Right lobe of liver (tissue), 6 donors: Measurements from ENCODE around the gene C1QTNF6. TPM values are rescaled to one million over a fixed set of nuclear protein-coding genes. Genes with fewer than 3 reads are reported as not detected.

Source experiments
- ATAC-seq, 4 donors: fragments of 200-7000 bp; cut with Tn5 transposase; one replicate each; pipeline ENCODE4 v1.9.1; 2020; ENCODE audit warnings: mild to moderate bottlenecking in 4 of 4, moderate library complexity in 4 of 4
- DNase-seq, 3 donors: peaks; one replicate each; pipeline ENCODE4 v3.0.0-alpha.2; 2020
- H3K27ac ChIP-seq, 3 donors: fragments of 200-600 bp; one replicate each; pipeline ENCODE4 v1.8.0; 2022
- H3K27me3 ChIP-seq, 2 donors: fragments of 200-600 bp; one replicate each; pipeline ENCODE4 v1.8.0; 2022
- H3K36me3 ChIP-seq, 4 donors: fragments of 200-600 bp; sonication (generic) in 1 of 4; one replicate each; pipeline versions ENCODE4 v1.5.1 to v1.8.0; 2017 to 2022; ENCODE audit warnings: control low read depth in 1 of 4
- H3K4me1 ChIP-seq, 4 donors: fragments of 200-600 bp; sonication (generic) in 1 of 4; one replicate each; pipeline versions ENCODE4 v1.5.1 to v1.8.0; 2017 to 2022; ENCODE audit warnings: control low read depth in 1 of 4
- H3K4me3 ChIP-seq, 3 donors: fragments of 200-600 bp; one replicate each; pipeline ENCODE4 v1.8.0; 2022
- H3K9me3 ChIP-seq, 4 donors: fragments of 200-600 bp; sonication (generic) in 1 of 4; one replicate each; pipeline versions ENCODE4 v1.5.1 to v1.8.0; 2017 to 2022; ENCODE audit warnings: control low read depth in 1 of 4
- POLR2A ChIP-seq: fragments of 450-650 bp; IDR thresholded peaks from one replicate; pipeline ENCODE4 v1.6.1; 2017; ENCODE audit warnings: antibody characterized with exemption, mild to moderate bottlenecking
- WGBS: methylation state at CpG from one replicate; pipeline ENCODE4 v1.1.6; 2018; ENCODE audit warnings: low coverage, low lambda C conversion rate; ENCODE audit not compliant: insufficient coverage; ENCODE audit errors: missing lambda C conversion rate; 5-methylcytosine and 5-hydroxymethylcytosine counted together
- intact Hi-C, 2 donors: fragments of 100-400 bp; cut with DNase I; formaldehyde crosslinking; loops; one replicate each; pipeline versions ENCODE4 v1.11.2 to v1.14.1; 2022
- total RNA-seq, 6 experiments: library from RNA; depleted of rRNA in 2 of 6; stranded (reverse); fragments of >200 nt in 2 of 6; fragmentation: NEBNext Ultra II Directional in 3 of 6; extraction: Animal tissue kit (Norgen Biotek cat#: 25700) in 3 of 6; gene quantifications; one replicate each; pipeline versions ENCODE4 v1.1.0 to v1.2.4, GENCODE V29; 2016 to 2023
- TF ChIP-seq, protein P1 (sequence below), 4 donors: fragments of 200-600 bp in 3 of 4; fragments of 450-650 bp in 1 of 4; IDR thresholded peaks; one replicate each; pipeline versions ENCODE4 v1.5.1 to v1.8.0; 2016 to 2022; ENCODE audit warnings: antibody characterized with exemption in 4 of 4, mild to moderate bottlenecking in 2 of 4
- donor health status: DM: no; HTN: yes; CAD: no.
- donor health status: DM: no; HTN: no; CAD: no.
- donor health status: DM: no; HTN: no; CAD: no.
- donor health status: DM: no; HTN: yes; CAD: no.
- donor health status: DM: no; HTN: yes; CAD: no.

The C1QTNF6 gene
- total RNA-seq, 6 experiments from 2014 or later: 3.3 to 12.6 (median 6.3) TPM

DNA sequence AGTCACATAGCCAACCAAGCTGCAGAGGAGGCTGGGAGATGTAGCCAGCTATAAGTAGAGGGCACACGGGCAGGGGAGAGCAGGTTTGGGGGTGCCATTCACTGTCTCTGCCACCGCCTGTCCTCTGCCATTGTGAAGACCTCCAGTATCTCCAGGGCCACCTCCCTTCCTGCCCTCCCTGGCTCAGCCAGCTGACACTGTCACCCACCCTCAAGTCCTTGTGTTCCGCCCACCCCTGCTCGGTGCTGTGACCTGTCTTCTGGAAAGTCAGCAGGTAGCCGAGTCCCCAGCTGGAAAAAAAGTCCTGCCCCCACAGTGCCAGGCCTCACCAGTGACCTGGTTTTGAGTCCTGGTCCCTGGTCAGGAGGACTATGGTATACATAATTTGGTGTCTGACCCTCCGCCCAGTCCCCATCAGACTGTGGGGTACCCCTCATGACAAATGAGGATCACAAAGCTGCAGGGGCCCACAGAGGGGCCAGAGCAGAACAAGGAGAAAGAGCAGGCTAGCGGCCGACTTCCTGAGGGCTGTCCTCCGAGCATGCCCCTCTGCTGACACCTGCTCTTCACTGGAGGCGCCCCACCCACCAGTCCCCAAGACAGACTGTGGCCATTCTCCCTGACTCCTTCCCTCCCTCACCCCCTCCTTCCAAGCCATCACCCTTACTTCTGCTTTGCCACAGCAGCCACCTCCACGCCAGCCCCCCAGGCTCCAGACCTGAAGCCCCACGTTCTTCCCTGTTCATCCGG lies 31.2 kb downstream of the C1QTNF6 start:
- TF ChIP-seq, protein P1, sequence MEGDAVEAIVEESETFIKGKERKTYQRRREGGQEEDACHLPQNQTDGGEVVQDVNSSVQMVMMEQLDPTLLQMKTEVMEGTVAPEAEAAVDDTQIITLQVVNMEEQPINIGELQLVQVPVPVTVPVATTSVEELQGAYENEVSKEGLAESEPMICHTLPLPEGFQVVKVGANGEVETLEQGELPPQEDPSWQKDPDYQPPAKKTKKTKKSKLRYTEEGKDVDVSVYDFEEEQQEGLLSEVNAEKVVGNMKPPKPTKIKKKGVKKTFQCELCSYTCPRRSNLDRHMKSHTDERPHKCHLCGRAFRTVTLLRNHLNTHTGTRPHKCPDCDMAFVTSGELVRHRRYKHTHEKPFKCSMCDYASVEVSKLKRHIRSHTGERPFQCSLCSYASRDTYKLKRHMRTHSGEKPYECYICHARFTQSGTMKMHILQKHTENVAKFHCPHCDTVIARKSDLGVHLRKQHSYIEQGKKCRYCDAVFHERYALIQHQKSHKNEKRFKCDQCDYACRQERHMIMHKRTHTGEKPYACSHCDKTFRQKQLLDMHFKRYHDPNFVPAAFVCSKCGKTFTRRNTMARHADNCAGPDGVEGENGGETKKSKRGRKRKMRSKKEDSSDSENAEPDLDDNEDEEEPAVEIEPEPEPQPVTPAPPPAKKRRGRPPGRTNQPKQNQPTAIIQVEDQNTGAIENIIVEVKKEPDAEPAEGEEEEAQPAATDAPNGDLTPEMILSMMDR (IDR thresholded peaks at IDR 0.05): no peak
- TF ChIP-seq POLR2A: no peak
- H3K4me3 ChIP-seq: no peak overlapping the region
- no peaks in the 10 kb centered on the region for H3K4me1 ChIP-seq
- H3K36me3 ChIP-seq: no peaks in the 10 kb centered on the region
- no peaks in the 10 kb centered on the region for H3K27me3 ChIP-seq
- intact Hi-C loops: no loop called here
- WGBS: 96% methylated on average over 5 of the region's 13 CpGs
- DNase-seq (no peak), ATAC-seq (no peak)
- H3K27ac ChIP-seq: no peak overlapping the region
- no peaks in the 10 kb centered on the region for H3K9me3 ChIP-seq

DNA sequence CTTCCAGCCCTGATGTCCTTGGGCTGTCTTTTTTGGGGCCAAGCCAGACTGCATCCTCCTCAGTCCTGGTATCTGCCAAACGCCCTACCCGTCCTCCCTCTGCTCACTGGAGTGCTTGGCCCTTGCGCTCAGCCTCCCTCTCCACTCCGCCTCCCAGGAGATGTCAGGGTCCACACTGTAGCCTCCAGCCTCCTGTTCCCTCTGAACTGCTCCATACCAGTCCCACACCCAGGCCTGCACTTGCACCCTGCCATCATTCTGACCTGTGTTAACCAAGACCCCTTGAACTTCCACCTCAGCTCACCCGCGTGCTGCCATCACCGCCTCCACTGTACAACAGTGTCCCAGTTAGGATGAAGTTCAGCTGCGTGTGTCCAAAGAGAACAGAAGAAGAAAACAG lies 32.1 kb downstream of the C1QTNF6 start:
- no peak for ATAC-seq
- WGBS: 75% methylated on average over 3 of the region's 8 CpGs
- intact Hi-C loops: no loop called here

DNA sequence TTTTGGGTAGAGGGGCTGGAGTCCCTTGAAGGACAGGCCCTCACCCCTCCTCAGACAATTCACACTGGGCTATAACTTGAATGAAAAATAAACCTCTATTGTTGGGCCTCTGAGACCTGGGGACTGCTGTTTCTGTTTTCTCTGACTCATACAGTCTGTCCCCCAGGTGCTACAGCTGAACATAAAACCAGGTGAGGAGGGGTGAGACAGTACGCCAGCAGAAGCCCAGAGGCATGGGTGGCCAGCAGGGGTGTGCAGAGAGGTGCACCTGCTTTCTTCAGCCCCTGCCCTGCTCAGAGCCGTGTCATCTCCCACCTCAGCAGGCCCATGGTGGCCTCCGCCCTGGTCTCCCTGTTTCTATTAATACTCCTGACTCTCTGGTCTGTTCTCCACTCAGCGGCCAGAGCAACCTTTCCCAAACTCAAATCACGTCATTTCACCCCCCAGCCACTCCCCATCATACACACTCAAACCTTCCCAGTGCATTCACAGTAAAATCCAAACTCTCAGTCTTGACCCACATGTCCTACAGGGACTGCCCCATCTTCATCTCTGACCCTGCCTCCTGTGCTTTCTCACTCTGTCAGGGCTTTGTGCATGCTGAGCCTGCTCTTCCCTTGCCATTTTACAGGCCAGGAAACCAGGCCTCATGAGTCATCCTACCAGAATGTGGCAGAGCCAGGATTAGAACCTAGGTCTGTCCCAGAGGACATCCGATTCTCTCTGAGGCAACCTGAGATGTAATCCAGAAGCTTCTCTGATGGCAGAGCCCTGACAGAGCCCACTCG lies 32.9 kb downstream of the C1QTNF6 start:
- no peak for ATAC-seq
- H3K27me3 ChIP-seq: no peaks in the 10 kb centered on the region
- TF ChIP-seq, protein P1 (IDR thresholded peaks at IDR 0.05): no peak
- TF ChIP-seq POLR2A: no peak
- H3K9me3 ChIP-seq: no peaks in the 10 kb centered on the region
- H3K27ac ChIP-seq: no peak overlapping the region
- H3K4me3 ChIP-seq: no peak overlapping the region
- intact Hi-C loops: no loop called here
- no peaks in the 10 kb centered on the region for H3K4me1 ChIP-seq
- no peak for DNase-seq
- no peaks in the 10 kb centered on the region for H3K36me3 ChIP-seq
- WGBS: 68% methylated on average over 4 of the region's 7 CpGs

More for the DNA sequence above, 32.1 kb downstream of the C1QTNF6 start:
- no peaks in the 10 kb centered on the region for H3K27me3 ChIP-seq
- no peak overlapping the region for H3K4me3 ChIP-seq
- H3K4me1 ChIP-seq: no peaks in the 10 kb centered on the region
- no peak overlapping the region for H3K27ac ChIP-seq
- TF ChIP-seq, protein P1 (IDR thresholded peaks at IDR 0.05): no peak
- no peak for TF ChIP-seq POLR2A
- no peaks in the 10 kb centered on the region for H3K9me3 ChIP-seq
- H3K36me3 ChIP-seq: no peaks in the 10 kb centered on the region
- DNase-seq: no peak

DNA sequence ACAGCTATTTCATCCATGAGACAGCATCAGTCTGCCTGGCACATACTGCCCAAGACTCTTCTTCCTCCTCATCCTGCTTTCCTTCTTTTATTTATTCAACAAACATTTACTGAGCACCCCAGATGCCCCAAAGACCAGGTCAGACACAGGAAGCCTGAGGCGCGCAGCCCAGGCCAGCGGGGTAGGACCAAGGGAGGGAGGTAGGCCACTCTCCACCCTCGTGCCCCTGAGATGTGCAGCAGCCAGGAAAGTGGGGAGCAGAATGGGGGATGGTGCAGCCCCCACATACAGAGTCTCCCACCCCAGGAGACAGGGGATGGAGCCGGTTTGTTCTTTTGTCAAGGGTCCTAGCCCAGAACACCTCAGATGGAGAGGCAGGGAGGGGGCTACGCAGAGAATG lies 34.1 kb downstream of the C1QTNF6 start:
- no peaks in the 10 kb centered on the region for H3K4me1 ChIP-seq
- no peak overlapping the region for H3K4me3 ChIP-seq
- DNase-seq (no peak), ATAC-seq (no peak)
- no peaks in the 10 kb centered on the region for H3K27me3 ChIP-seq
- intact Hi-C loops: no loop called here
- no peaks in the 10 kb centered on the region for H3K9me3 ChIP-seq
- no peak overlapping the region for H3K27ac ChIP-seq
- WGBS: 97% methylated on average over 4 of the region's 6 CpGs
- no peak for TF ChIP-seq POLR2A
- TF ChIP-seq, protein P1 (IDR thresholded peaks at IDR 0.05): no peak
- no peaks in the 10 kb centered on the region for H3K36me3 ChIP-seq
